ENCODE results near the gene MATK. TPM values are rescaled to one million over a fixed set of nuclear protein-coding genes. Genes with fewer than 3 reads are reported as not detected.
A peak's percentile ranks its signal among the peaks of the same experiment; 100 is the strongest.

The MATK gene
- total and polyA plus RNA-seq, 5 donors from 2014 or later, result 1.4 to 4.7 (median 1.9) TPM

DNA sequence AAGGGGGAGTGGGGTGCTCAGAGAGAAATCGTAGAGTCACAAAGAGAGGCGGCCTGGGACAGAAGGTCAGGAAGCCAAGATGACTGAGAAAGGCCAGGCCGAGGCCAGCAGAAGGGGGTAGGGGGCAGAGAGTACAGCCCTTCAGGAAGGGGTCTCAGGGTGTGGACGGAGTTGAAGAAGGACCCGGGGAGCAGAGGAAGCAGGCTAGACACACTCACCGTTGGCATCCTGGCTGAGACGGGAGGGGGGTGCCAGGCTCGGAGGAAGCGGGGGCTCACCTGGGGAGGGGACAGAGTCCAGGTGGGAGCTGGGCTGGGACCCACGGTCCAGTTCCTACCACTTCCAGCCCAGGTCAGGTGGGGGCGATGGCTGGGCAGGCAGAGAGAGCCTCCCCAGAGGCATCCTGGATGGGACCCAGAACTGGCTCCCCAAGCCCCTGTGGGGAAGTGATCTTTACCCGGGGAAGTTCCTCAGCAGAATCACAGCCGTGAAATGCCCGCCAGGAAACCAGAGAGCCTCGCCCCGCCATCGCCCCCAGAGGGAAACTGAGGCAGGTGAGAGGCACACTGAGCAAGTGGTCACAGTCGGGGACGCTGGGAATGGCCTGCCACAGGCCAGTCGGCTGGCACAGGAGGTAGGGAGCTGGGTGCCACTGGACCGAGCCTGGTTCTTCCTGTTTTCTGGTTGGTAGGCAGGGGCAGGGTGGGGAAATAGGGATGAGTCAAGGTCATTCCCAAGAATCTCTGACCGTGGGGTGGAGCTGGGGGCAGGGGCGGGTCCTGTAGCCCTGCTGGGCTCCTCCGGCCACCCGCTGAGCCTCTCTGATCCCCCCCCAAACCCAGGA lies 1.4 kb downstream of the MATK start:
- peaks cover 8% of the 10 kb centered on the region for H3K36me3 Mint-ChIP-seq
- DNase-seq (no peak), ATAC-seq (ENCODE audit: low read depth in 2 of 2) (no peak)
- Histone ChIP-seq H3K27me3 (ENCODE audit: control insufficient read depth, insufficient read depth, low read length) (no peaks in the 10 kb centered on the region), H3K27ac (ENCODE audit: insufficient read depth, low read length, poor library complexity, severe bottlenecking) (no peak overlapping the region), H3K4me1 (ENCODE audit: control insufficient read depth, insufficient read depth, low read length, poor library complexity, severe bottlenecking) (peaks cover 7% of the 10 kb centered on the region), H3K36me3 (ENCODE audit: control insufficient read depth, insufficient read depth, low read length) (no peaks in the 10 kb centered on the region), H3K9me3 (ENCODE audit: control insufficient read depth in 2 of 2, low read length in 2 of 2) (peaks cover 11 to 20% of the 10 kb centered on the region in 2 experiments), H3K4me3 (ENCODE audit: low read depth, low read length) (no peak overlapping the region)
- peaks cover 23% of the 10 kb centered on the region for H3K27me3 Mint-ChIP-seq
- H3K4me3 Mint-ChIP-seq, result peak overlapping the region in 2 of 4 donors; percentile 76 to 81
- no peak overlapping the region for H3K27ac Mint-ChIP-seq
- peaks cover 2 to 21% (median 7%) of the 10 kb centered on the region in 7 donors for H3K9me3 Mint-ChIP-seq
- peaks cover 0 to 14% (median 0%) of the 10 kb centered on the region in 4 donors for H3K4me1 Mint-ChIP-seq

DNA sequence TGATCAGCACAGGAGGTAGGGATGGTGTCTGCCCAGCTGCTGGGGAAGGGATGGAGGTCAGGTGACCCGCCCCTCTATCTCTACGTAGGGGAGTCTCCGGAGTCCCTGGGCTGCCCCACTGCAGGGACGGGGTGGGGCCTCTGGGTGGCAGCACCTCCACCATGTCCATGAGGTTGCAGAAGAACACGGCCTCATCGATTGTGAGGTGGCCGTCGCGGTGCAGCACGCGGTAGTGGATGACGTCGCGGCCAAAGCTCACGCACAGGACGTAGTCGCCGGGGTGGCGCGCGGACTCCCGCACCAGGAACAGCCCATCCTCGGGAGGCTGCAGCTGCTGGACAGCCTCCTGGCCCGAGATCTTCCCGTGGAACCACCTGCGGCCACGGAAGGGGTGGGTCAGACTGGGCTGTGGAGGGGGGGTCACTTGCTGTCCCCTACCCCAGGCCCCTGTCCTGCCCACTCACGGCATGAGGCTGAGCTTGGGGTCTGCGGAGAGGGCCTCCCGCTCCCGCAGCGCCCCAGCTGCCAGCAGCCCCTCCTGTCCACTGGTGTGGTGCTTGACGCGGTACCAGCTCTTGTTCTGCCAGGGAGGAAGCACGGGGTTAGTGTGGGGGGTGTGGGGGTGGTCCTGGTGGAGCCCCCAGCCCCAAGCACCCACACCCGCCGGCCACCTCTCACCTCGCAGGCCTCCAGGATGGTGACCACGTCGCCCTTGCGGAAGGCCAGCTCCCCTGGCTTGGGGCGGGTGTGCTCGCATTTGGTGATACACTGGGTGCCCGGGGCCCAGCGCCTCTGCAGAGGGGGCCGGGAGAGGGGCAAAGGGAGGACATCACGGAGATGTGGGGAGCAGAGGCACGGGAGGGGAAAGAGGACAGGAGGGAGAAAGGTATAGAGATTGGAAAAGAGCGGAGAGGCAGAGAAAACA lies 2.3 kb downstream of the MATK start:
- no peak overlapping the region for H3K27ac Mint-ChIP-seq
- no peak overlapping the region for H3K4me3 ChIP-seq (ENCODE audit: low read depth, low read length)
- H3K27me3 ChIP-seq (ENCODE audit: control insufficient read depth, insufficient read depth, low read length), result no peaks in the 10 kb centered on the region
- H3K27me3 Mint-ChIP-seq, result peaks cover 15% of the 10 kb centered on the region
- peaks cover 0 to 14% (median 0%) of the 10 kb centered on the region in 4 donors for H3K4me1 Mint-ChIP-seq
- peaks cover 7% of the 10 kb centered on the region for H3K4me1 ChIP-seq (ENCODE audit: control insufficient read depth, insufficient read depth, low read length, poor library complexity, severe bottlenecking)
- peaks cover 2 to 21% (median 7%) of the 10 kb centered on the region in 7 donors for H3K9me3 Mint-ChIP-seq
- no peak for DNase-seq
- no peaks in the 10 kb centered on the region for H3K36me3 ChIP-seq (ENCODE audit: control insufficient read depth, insufficient read depth, low read length)
- peak overlapping the region in 3 of 4 donors; percentile 47 to 81 (median 76) for H3K4me3 Mint-ChIP-seq
- no peak overlapping the region for H3K27ac ChIP-seq (ENCODE audit: insufficient read depth, low read length, poor library complexity, severe bottlenecking)
- peaks cover 11 to 20% of the 10 kb centered on the region in 2 experiments for H3K9me3 ChIP-seq (ENCODE audit: control insufficient read depth in 2 of 2, low read length in 2 of 2)
- ATAC-seq (ENCODE audit: low read depth in 2 of 2), result no peak
- H3K36me3 Mint-ChIP-seq, result peaks cover 8% of the 10 kb centered on the region

DNA sequence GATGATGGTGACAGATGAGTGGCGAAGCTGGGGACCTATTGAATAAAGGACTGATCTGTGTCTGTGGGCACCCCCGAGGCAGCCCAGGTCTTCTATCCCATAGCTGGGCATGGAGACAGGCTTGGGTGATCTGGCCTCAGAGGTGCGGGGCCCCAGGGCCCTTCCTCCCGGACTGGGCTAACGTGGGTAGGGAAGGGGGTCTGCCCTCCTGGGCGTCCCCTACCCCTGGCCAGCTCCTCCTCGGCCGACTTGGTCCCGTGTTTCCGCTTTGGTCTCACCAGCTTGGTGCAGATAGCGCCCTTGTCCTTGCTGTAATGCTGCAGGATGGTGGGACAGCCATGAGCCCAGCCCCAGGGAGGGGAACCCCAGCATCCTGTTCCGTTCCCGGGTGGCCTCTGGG lies 3.3 kb downstream of the MATK start:
- ATAC-seq (ENCODE audit: low read depth in 2 of 2) (no peak), DNase-seq (no peak)
- peaks cover 7% of the 10 kb centered on the region for H3K4me1 ChIP-seq (ENCODE audit: control insufficient read depth, insufficient read depth, low read length, poor library complexity, severe bottlenecking)
- H3K9me3 Mint-ChIP-seq, result peaks cover 2 to 21% (median 7%) of the 10 kb centered on the region in 7 donors
- H3K4me3 Mint-ChIP-seq, result no peak overlapping the region
- no peak overlapping the region for H3K4me3 ChIP-seq (ENCODE audit: low read depth, low read length)
- H3K36me3 Mint-ChIP-seq, result peaks cover 8% of the 10 kb centered on the region
- no peaks in the 10 kb centered on the region for H3K36me3 ChIP-seq (ENCODE audit: control insufficient read depth, insufficient read depth, low read length)
- no peak overlapping the region for H3K27ac Mint-ChIP-seq
- peaks cover 0 to 14% (median 0%) of the 10 kb centered on the region in 4 donors for H3K4me1 Mint-ChIP-seq
- H3K27me3 ChIP-seq (ENCODE audit: control insufficient read depth, insufficient read depth, low read length), result no peaks in the 10 kb centered on the region
- H3K9me3 ChIP-seq (ENCODE audit: control insufficient read depth in 2 of 2, low read length in 2 of 2), result peaks cover 11 to 20% of the 10 kb centered on the region in 2 experiments
- no peak overlapping the region for H3K27ac ChIP-seq (ENCODE audit: insufficient read depth, low read length, poor library complexity, severe bottlenecking)
- peaks cover 12% of the 10 kb centered on the region for H3K27me3 Mint-ChIP-seq

DNA sequence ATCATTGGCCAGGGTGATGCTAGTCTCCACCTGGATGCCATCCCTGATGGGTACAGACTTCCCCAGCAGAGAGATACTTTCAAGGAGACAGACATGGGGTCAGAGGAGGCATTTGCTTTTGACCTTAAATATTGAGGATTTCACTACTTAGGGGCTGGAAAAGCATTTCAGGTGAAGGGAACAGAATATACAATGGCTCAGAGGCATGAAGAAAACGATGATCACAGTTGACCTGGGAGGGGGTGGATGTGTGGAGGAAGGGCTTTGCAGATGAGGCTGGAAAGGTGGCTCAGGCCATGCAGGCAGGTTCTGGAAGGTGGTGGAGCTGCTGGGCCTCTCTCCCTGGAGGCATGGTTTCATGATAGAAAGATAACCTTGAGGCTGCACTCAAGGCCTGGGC lies 3.9 kb downstream of the MATK start:
- DNase-seq (no peak), ATAC-seq (ENCODE audit: low read depth in 2 of 2) (no peak)
- Histone ChIP-seq H3K36me3 (ENCODE audit: control insufficient read depth, insufficient read depth, low read length) (no peaks in the 10 kb centered on the region), H3K27ac (ENCODE audit: insufficient read depth, low read length, poor library complexity, severe bottlenecking) (no peak overlapping the region), H3K9me3 (ENCODE audit: control insufficient read depth in 2 of 2, low read length in 2 of 2) (peaks cover 11 to 20% of the 10 kb centered on the region in 2 experiments), H3K4me3 (ENCODE audit: low read depth, low read length) (no peak overlapping the region), H3K4me1 (ENCODE audit: control insufficient read depth, insufficient read depth, low read length, poor library complexity, severe bottlenecking) (peaks cover 7% of the 10 kb centered on the region), H3K27me3 (ENCODE audit: control insufficient read depth, insufficient read depth, low read length) (no peaks in the 10 kb centered on the region)
- Mint-ChIP-seq H3K4me1 (peaks cover 0 to 14% (median 0%) of the 10 kb centered on the region in 4 donors), H3K36me3 (peaks cover 8% of the 10 kb centered on the region), H3K4me3 (no peak overlapping the region), H3K9me3 (peaks cover 2 to 21% (median 7%) of the 10 kb centered on the region in 7 donors), H3K27ac (peak overlapping the region in 1 of 3 donors; percentile 50), H3K27me3 (peaks cover 12% of the 10 kb centered on the region)

DNA sequence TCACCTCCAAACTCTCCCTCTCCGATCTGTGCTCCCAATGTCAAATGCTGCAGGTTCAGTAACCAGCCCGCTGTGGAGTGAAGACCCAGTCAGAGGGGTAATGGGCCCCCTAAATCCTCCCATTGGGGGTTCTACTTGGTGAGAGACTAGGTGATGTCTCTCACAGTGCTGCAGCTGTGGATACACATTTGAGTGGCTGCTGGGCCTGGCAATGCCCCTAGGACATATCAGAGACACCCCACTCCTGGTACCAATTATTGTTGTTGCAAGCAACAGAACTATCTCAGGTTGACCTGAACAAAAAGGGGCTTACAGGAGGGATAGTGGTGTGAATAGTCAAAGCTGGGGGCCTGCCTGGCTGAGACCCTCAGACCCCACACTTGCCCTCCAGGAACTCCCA lies 4.6 kb downstream of the MATK start:
- Mint-ChIP-seq H3K9me3 (peaks cover 2 to 21% (median 7%) of the 10 kb centered on the region in 7 donors), H3K4me3 (no peak overlapping the region), H3K36me3 (peaks cover 8% of the 10 kb centered on the region), H3K27me3 (peaks cover 7% of the 10 kb centered on the region), H3K27ac (no peak overlapping the region), H3K4me1 (peaks cover 0 to 12% (median 0%) of the 10 kb centered on the region in 4 donors)
- peaks cover 7% of the 10 kb centered on the region for H3K4me1 ChIP-seq (ENCODE audit: control insufficient read depth, insufficient read depth, low read length, poor library complexity, severe bottlenecking)
- ATAC-seq (ENCODE audit: low read depth in 2 of 2), result no peak
- H3K9me3 ChIP-seq (ENCODE audit: control insufficient read depth in 2 of 2, low read length in 2 of 2), result peaks cover 11 to 20% of the 10 kb centered on the region in 2 experiments
- no peak for DNase-seq
- H3K4me3 ChIP-seq (ENCODE audit: low read depth, low read length), result no peak overlapping the region
- H3K27me3 ChIP-seq (ENCODE audit: control insufficient read depth, insufficient read depth, low read length), result no peaks in the 10 kb centered on the region
- H3K27ac ChIP-seq (ENCODE audit: insufficient read depth, low read length, poor library complexity, severe bottlenecking), result no peak overlapping the region
- H3K36me3 ChIP-seq (ENCODE audit: control insufficient read depth, insufficient read depth, low read length), result no peaks in the 10 kb centered on the region

DNA sequence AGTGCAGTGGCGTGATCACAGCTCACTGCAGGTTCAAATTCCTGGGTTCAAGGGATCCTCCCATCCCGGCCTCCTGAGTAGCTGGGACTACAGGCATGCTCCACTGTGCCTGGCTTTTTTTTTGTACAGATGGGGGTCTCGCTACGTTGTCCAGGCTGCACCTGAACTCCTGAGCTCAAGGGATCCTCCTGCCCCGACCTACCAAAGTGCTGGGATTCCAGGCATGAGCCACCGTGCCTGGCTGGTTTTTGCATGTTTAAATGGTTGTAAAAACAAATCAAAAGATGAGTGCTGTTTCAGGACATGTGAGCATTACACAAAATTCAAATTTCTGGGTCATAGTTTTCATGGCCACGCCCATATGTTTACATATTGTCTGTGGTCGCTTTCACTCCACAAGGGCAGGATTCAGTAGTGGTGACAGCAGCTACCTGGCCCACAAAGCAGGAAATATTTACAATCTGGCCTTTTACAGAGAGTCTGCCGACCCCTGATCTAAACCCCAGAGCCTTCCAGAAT lies 5.3 kb downstream of the MATK start:
- DNase-seq, result peak in 1 of 3 donors; percentile 23
- no peak for ATAC-seq (ENCODE audit: low read depth in 2 of 2)

More for the DNA sequence above, 5.3 kb downstream of the MATK start:
- H3K27me3 Mint-ChIP-seq, result peaks cover 6% of the 10 kb centered on the region
- peaks cover 11 to 20% of the 10 kb centered on the region in 2 experiments for H3K9me3 ChIP-seq (ENCODE audit: control insufficient read depth in 2 of 2, low read length in 2 of 2)
- no peaks in the 10 kb centered on the region for H3K36me3 ChIP-seq (ENCODE audit: control insufficient read depth, insufficient read depth, low read length)
- no peak overlapping the region for H3K27ac Mint-ChIP-seq
- no peak overlapping the region for H3K4me3 ChIP-seq (ENCODE audit: low read depth, low read length)
- peaks cover 2 to 21% (median 7%) of the 10 kb centered on the region in 7 donors for H3K9me3 Mint-ChIP-seq
- no peaks in the 10 kb centered on the region for H3K27me3 ChIP-seq (ENCODE audit: control insufficient read depth, insufficient read depth, low read length)
- H3K36me3 Mint-ChIP-seq, result peaks cover 8% of the 10 kb centered on the region
- peaks cover 7% of the 10 kb centered on the region for H3K4me1 ChIP-seq (ENCODE audit: control insufficient read depth, insufficient read depth, low read length, poor library complexity, severe bottlenecking)
- H3K27ac ChIP-seq (ENCODE audit: insufficient read depth, low read length, poor library complexity, severe bottlenecking), result no peak overlapping the region
- no peak overlapping the region for H3K4me3 Mint-ChIP-seq
- peaks cover 0 to 10% (median 0%) of the 10 kb centered on the region in 4 donors for H3K4me1 Mint-ChIP-seq
